Measurements from ENCODE around the gene RPIA.
A peak's percentile ranks its signal among the peaks of the same experiment; 100 is the strongest.
"Not testable (repeated sequence)": the region's sequence is repeated elsewhere in the genome, so short reads cannot be mapped to it uniquely, and the experiment has no call there.

Gene RPIA

DNA sequence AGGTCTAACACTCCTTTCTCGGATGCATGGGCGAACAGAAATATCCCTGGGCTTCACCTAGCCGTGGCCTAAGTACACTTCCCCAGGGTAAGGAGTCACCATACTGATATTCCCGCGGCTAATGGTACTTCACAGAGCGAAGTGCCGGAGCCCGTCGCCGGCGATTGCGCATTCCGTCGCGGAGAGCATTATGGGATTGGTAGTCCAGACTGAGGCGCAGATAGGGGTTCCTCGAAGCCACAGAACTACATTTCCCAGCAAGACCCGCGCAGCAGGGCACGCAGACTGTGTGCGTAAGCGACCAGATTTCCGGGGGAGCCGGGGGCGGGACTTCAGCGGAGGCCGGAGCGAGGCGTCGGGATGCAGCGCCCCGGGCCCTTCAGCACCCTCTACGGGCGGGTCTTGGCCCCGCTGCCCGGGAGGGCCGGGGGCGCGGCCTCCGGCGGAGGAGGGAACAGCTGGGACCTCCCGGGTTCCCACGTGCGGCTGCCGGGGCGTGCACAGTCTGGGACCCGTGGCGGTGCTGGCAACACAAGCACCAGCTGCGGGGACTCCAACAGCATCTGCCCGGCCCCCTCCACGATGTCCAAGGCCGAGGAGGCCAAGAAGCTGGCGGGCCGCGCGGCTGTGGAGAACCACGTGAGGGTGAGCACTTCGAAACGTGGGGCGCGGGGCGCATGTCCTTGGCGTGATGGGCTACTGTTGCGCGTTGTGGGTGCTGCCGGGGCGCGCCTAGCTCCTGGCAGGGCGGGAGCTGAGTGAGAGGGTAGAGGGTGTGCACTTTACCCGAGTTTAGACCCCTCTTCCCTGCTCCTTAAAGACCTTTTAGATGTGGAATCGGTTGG lies at the start of gene RPIA:
RPIA (plus strand) TSS at position 335 of the 845 bp plus-strand sequence; CDS start at position 361, 26 bp downstream.
- Histone ChIP-seq H2AFZ (ENCODE audit: low read length) (no peak within 1 kb of the TSS), H3K9ac (ENCODE audit: low read length) (peak within 1 kb of the TSS; percentile 93), H3K79me2 (ENCODE audit: insufficient read depth, low read length) (peaks cover 48% of the 10 kb centered on the region), H3K4me2 (ENCODE audit: low read length) (peak within 1 kb of the TSS; percentile 93), H3K4me3 (ENCODE audit: low read depth, low read length, poor library complexity, severe bottlenecking) (peak within 1 kb of the TSS; percentile 90), H3K9me2 (ENCODE audit: low read depth, low read length) (no peaks in the 10 kb centered on the region), H3K27me3 (ENCODE audit: insufficient read depth, low read length) (no peaks in the 10 kb centered on the region), H4K20me1 (ENCODE audit: insufficient read depth, low read length) (no peaks in the 10 kb centered on the region), H3K9me3 (ENCODE audit: low read length) (peaks cover 5% of the 10 kb centered on the region), H3K36me3 (ENCODE audit: insufficient read depth, low read length) (peaks cover 9% of the 10 kb centered on the region; the same call in 1 of the 2 replicates), H3K4me1 (ENCODE audit: insufficient read depth, low read length, severe bottlenecking) (peaks cover 28% of the 10 kb centered on the region), H3F3A (ENCODE audit: insufficient read depth, low read length) (no peaks in the 10 kb centered on the region), H3K27ac (ENCODE audit: low read depth, low read length, poor library complexity, severe bottlenecking) (peak within 1 kb of the TSS; percentile 60)
- no peak for TF ChIP-seq EZH2 (IDR thresholded peaks at IDR 0.05; ENCODE audit: borderline replicate concordance, low read length)
- TF ChIP-seq, protein P1, sequence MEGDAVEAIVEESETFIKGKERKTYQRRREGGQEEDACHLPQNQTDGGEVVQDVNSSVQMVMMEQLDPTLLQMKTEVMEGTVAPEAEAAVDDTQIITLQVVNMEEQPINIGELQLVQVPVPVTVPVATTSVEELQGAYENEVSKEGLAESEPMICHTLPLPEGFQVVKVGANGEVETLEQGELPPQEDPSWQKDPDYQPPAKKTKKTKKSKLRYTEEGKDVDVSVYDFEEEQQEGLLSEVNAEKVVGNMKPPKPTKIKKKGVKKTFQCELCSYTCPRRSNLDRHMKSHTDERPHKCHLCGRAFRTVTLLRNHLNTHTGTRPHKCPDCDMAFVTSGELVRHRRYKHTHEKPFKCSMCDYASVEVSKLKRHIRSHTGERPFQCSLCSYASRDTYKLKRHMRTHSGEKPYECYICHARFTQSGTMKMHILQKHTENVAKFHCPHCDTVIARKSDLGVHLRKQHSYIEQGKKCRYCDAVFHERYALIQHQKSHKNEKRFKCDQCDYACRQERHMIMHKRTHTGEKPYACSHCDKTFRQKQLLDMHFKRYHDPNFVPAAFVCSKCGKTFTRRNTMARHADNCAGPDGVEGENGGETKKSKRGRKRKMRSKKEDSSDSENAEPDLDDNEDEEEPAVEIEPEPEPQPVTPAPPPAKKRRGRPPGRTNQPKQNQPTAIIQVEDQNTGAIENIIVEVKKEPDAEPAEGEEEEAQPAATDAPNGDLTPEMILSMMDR (IDR thresholded peaks at IDR 0.05; ENCODE audit: low read length), result peak; percentile 56

DNA sequence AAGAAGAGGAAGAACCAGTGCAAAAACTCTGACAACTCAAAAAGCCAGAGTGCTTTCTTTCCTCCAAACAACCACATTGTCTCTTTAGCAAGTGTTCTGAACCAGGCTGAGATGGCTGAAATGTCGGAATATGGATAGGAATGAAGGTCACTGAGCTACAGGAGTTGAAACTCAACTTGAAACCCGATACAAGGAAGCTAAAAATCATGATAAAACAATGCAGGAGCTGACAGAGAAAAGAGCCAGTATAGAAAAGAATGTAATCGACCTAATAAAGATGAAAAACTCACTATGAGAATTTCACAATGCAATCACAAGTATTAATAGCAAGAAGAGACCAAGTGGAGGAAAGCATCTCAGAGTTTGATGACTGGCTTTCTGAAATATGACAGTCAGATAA lies 49.2 kb upstream of the RPIA start:
- no peaks in the 10 kb centered on the region for H3F3A ChIP-seq (ENCODE audit: insufficient read depth, low read length)
- no peak overlapping the region for H3K4me2 ChIP-seq (ENCODE audit: low read length)
- TF ChIP-seq, protein P1 (IDR thresholded peaks at IDR 0.05; ENCODE audit: low read length), result no peak
- TF ChIP-seq EZH2 (IDR thresholded peaks at IDR 0.05; ENCODE audit: borderline replicate concordance, low read length), result no peak
- H3K36me3 ChIP-seq (ENCODE audit: insufficient read depth, low read length), result no peaks in the 10 kb centered on the region
- H3K9ac ChIP-seq (ENCODE audit: low read length), result no peak overlapping the region
- no peaks in the 10 kb centered on the region for H3K4me1 ChIP-seq (ENCODE audit: insufficient read depth, low read length, severe bottlenecking)
- peaks cover 5% of the 10 kb centered on the region; the same call in 1 of the 2 replicates for H3K9me3 ChIP-seq (ENCODE audit: low read length)
- no peak overlapping the region for H3K27ac ChIP-seq (ENCODE audit: low read depth, low read length, poor library complexity, severe bottlenecking)
- H4K20me1 ChIP-seq (ENCODE audit: insufficient read depth, low read length), result no peaks in the 10 kb centered on the region
- no peak overlapping the region for H3K4me3 ChIP-seq (ENCODE audit: low read depth, low read length, poor library complexity, severe bottlenecking)
- H3K9me2 ChIP-seq (ENCODE audit: low read depth, low read length), result no peaks in the 10 kb centered on the region
- H3K27me3 ChIP-seq (ENCODE audit: insufficient read depth, low read length), result no peaks in the 10 kb centered on the region
- H2AFZ ChIP-seq (ENCODE audit: low read length), result no peak overlapping the region
- no peaks in the 10 kb centered on the region for H3K79me2 ChIP-seq (ENCODE audit: insufficient read depth, low read length)

DNA sequence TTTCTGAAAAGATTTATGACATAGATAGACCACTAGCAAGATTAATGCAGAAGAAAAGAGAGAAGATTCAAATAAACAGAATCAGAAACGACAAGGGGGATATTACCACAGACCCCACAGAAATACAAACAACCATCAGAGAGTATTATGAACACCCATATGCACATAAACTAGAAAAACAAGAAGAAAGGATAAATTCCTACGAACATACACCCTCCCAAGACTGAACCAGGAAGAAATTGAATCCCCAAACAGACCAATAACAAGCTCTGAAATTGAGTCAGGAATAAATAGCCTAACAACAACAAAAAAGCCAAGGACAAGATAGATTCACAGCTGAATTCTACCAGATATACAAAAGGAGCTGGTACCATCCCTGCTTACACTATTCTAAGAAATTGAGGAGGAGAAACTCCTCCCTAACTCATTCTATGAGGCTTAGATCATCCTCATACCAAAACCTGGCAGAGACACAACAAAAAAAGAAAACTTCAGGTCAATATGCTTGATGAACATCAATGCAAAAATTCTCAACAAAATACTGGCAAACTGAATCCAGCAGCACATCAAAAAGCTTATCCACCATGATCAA lies 46.1 kb upstream of the RPIA start:
- not testable (repeated sequence) for H4K20me1 ChIP-seq (ENCODE audit: insufficient read depth, low read length); H3K9ac ChIP-seq (ENCODE audit: low read length)

More for the DNA sequence above, 46.1 kb upstream of the RPIA start:
- not testable (repeated sequence) for H3F3A ChIP-seq (ENCODE audit: insufficient read depth, low read length); H3K27me3 ChIP-seq (ENCODE audit: insufficient read depth, low read length); H3K36me3 ChIP-seq (ENCODE audit: insufficient read depth, low read length); H3K79me2 ChIP-seq (ENCODE audit: insufficient read depth, low read length); H3K27ac ChIP-seq (ENCODE audit: low read depth, low read length, poor library complexity, severe bottlenecking); H3K4me3 ChIP-seq (ENCODE audit: low read depth, low read length, poor library complexity, severe bottlenecking); H3K9me3 ChIP-seq (ENCODE audit: low read length); H3K9me2 ChIP-seq (ENCODE audit: low read depth, low read length); H3K4me1 ChIP-seq (ENCODE audit: insufficient read depth, low read length, severe bottlenecking); H2AFZ ChIP-seq (ENCODE audit: low read length); H3K4me2 ChIP-seq (ENCODE audit: low read length)

All from OCI-LY1 (cell line).